ENCODE measurements around the gene SNRPB2.

SNRPB2 gene
- total RNA-seq = 40.6 to 68.0 (median 46.5) reads per million in 17 experiments

DNA sequence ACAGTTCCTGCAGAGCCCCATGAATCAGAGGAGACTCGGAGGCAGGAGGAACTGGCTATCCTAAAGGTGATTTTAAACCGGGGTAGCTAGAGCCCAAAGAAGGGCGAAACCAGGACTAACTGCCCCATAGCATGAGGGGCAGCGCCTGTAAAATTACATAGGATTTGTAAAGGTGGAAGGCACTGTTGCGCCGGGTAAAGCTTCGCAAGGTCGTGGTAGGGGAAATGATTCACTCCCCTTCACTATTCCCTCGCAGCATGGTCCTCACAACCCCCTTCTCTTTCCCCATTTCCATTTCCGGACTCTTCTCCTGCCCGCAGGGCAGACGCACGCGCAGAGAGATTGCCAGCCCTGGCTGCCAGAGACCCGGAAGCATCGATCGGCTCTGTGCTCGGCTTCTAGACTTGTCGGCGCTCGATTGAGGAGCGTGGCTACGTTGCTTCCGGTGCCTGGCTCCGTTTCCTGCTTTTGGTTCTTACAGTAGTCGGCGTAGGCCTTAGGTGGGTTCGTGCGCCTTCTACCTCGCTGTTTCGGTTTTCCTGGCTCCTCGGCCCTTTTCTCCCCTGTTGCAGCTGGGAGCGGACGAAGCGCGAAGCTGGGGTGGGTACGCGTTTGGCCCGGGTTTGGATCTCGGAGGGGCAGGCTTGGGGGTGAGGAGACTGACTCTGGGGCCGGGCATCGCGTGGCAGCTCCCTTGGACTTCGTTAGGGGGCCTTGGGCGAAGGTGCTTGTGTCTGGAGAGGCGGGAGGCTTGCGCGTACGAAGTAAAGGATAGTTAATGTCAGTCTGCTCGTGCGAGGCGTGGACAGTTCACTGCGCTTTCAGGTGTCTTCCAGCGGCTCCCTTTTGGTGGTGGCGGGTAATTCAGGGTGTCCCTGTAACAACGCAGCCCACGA lies at the start of gene SNRPB2:
SNRPB2 (plus strand) TSS at position 462 of the 896 bp plus-strand sequence. CDS start 1,677 bp downstream, outside the sequence.
- DNase-seq = peak; percentile 95 to 98 (median 97)

DNA sequence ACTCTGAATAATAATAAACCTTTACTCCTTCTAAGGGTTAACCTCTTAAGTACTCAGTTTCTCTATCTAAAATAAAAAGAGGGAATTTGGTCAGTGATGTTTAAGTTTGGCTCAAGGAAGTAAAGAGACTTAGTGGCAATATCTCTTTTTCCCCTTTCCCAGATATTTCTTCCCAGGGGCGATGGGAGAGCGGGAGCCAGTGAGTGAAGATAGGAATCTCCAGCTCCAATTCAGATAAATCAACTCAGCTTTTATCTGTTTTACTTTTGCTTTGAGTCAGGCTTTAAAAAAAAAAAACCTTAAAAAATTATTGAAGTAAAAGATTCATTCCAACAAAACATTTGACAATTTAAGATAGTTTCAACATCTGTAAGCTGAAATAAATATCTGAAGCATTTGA lies 45.4 kb upstream of the SNRPB2 start:
- no peak for DNase-seq

- no peak for DNase-seq
Observed at GRCh38 chr20:16689906-16690305, 39.9 kb upstream of the SNRPB2 start.

GRCh38 chr20:16691381-16691780 lies 38.4 kb upstream of the SNRPB2 start:
- DNase-seq = no peak

DNA sequence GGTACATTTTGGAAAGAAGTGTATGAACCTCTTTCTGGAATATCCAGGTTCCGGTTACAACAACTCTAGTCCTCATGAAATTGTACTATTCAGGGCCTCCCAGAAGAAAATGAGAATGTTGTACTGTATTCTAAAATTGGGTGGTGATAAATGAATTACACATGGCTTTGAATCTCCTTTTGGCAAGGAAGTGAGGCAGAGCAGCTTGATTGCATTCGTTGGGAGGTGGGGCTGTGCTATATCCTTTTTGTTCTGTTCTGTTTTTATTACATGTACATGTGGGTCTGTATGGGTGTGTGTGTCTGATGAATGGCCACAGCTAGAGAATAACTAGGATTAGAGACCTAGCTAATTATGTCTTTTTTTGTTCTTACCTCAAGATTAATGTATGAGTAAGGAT lies 37.8 kb upstream of the SNRPB2 start:
- no peak for DNase-seq

- DNase-seq = no peak
Observed at GRCh38 chr20:16692442-16692841, 37.4 kb upstream of the SNRPB2 start.

GRCh38 chr20:16693278-16693677 lies 36.5 kb upstream of the SNRPB2 start:
- no peak for DNase-seq

- no peak for DNase-seq
Observed at GRCh38 chr20:16694161-16694560, 35.7 kb upstream of the SNRPB2 start.

DNA sequence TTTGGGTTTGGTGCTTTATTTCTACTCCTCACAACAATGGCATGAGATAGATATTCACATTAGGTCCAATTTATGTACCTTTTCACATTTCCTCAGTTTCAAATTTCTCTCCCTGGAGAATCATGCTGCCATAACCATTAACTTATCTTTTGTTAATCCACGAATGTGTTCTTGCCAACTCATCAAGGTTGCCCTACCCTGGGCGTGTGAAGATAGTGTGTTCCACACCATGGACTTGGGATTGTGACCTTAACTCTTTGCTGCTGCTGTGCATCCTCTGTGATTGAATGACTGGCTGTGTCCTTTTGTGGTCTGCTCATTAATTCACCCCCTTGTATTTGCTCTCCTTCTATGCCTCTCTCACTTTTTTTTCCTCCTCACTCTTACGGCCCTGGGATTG lies 34.2 kb upstream of the SNRPB2 start:
- no peak for DNase-seq

DNA sequence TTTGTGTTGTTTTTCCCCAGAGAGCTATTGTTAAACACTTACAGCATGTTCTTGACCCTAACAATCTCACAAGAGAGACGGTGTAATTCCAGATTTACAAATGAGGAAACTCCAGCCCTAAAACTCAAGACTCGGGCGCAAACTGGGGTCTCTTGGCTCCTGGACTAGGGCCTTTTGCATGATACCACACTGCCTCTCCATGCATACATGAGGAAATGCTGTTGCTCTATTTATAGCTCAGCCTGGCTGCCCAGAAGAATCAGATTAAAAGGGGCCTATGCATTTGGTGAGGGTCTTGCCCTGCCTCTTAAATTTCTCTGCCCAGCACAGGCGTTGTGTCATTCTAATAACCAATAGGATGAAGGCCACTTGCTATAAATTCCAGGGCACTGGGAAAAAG lies 30.5 kb upstream of the SNRPB2 start:
- no peak for DNase-seq

- peak in 3 of 4 experiments; percentile 11 to 19 (median 16) for DNase-seq
Observed at GRCh38 chr20:16701296-16701695, 28.5 kb upstream of the SNRPB2 start.

DNA sequence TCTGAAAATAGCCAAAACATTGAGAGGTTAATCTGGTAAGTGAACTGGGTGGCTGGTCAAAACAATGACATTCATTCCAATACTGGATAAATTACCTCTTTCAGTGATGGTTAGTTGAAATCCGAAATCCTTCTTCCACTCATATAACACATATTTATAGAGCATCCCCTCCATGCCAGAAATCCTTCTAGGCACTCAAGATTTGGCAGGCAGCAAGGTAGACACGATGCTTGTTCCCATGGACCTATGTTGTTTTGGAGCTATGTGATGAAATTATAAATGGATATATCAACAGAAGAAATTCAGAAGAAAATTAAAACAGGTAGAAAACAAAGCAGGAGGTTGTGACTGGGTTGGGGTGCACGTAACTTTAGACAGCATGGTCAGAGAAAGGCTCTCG lies 26.3 kb upstream of the SNRPB2 start:
- DNase-seq = no peak

DNA sequence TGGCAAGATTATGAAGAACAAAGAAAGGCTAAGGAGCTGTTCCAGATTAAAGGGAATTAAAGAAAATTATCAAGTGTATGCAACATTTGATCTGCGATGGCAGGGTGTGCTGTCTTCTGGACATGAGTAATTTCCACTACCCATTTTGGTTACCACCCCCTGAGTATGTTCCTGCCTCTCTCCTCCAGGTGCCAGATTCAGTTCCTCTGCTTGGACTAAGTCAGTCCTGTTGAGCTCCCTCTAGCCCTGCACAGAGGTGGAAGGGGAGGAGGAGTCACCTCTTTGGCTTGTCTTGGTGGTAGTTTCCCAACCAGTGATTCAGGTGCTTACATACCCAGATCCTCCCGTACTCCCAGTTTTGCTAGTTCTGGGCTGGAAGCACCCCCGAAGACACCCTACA lies 22.2 kb upstream of the SNRPB2 start:
- no peak for DNase-seq

- no peak for DNase-seq
Observed at GRCh38 chr20:16708602-16709001, 21.2 kb upstream of the SNRPB2 start.

- DNase-seq = no peak
Observed at GRCh38 chr20:16709017-16709416, 20.8 kb upstream of the SNRPB2 start.

GRCh38 chr20:16710781-16711180 lies 19.0 kb upstream of the SNRPB2 start:
- DNase-seq = no peak

DNA sequence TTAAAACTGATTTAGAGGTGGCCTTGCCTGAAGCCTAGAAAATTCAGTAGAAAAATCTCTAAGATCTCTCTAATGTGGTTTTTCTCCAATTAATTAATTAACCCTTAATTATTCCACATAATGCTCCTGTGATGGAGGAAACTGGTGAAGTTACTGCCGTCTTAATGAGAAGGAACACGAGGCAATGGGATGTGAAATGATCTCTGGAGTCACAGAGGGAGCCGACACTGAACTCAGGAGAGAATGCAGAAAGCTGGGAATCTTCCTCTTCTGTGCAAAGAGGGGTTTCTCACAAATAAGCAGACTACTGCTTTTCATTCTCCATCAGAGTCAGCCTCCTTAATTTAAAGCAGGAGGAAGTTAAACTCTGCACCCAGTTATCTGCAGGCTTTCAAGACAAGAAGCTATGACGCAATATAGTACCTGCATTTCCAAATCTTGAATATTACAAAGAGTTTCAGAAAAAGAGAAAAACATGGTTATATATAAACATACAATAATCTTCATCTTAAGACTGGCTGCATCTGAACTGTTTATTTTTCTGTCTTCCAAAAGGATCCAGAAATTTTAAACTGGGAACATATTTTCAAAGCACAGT lies 18.1 kb upstream of the SNRPB2 start:
- peak in 3 of 4 experiments; percentile 13 to 43 (median 36) for DNase-seq

GRCh38 chr20:16712511-16712947 lies 17.3 kb upstream of the SNRPB2 start:
- DNase-seq = peak in 3 of 4 experiments; percentile 29 to 52 (median 48)

- DNase-seq = no peak
Observed at GRCh38 chr20:16713066-16713465, 16.8 kb upstream of the SNRPB2 start.

DNA sequence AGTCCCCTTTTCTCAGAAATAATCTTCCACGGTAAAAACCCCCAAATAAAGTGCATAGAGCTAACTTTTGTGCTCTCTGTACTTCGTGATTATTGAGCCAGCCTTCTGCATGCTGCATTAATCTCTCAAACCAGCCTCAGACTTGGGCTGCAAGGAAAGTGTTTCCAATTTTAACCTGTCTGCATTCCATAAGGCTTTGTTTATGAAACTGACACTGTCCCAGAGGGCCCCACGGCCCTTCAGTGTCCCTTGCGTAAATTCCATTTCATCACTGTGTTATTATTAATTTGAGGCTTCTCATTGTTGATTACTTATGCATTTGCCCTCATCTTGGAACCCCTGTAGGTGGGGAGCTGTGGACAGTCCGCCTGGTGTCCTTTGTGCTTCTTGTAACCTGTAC lies 15.6 kb upstream of the SNRPB2 start:
- DNase-seq = no peak

DNA sequence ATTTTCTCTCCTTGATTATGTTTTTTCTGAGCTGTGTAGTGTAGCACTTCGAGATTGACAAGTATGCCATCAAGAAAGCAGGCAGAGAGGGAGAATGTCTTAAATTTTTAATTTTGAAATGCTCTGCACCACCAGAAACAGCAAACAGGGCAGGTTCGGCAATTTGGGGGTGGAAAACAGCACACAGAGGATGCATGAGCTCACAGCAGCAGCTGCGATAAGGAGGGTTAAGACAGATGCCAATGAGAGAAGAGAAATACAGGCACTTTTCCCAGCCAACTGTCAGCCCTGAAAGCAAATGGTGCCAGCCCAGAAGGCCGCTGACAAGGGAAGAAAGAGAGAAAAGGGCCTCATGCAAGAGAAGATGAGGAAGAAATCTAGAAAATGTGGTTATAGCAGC lies 15.1 kb upstream of the SNRPB2 start:
- no peak for DNase-seq

DNA sequence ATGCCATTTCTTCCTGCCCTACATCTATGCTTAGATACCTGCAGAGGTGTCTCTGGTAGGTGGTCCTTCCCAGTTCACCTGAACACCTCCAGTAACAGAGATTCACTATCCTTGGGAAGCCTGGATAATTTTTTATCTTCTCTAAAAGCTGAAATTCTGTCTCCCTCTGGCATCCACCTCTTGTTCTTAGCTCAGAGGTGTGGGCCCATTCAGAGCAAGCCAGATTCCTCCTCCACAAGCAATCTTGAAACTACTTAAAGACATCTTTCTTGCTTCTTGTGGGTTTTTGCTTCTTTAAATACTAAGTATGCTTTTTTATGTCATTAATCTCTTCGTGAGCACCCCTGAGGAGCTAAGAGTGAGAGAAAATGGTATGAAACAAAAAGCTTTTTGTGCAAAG lies 10.4 kb upstream of the SNRPB2 start:
- DNase-seq = no peak

DNA sequence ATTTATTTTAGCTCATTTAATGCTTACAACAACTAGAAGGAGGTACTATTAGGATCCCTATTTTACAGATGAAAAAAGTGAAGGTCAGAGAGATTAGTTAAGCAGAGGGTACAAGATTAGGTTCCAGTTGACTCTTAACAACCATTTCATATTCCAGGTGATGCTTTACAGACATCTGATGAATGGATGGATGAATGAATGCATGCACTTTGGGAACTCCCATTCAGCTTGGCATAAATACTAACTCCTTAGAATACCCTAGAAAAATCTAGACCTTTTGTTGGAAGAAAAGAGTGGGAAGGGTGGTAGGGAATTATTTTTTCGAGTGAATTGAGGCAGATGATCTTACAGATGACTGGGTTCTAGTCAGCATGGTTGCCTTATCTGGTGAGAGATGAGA lies 746 bp upstream of the SNRPB2 start:
- DNase-seq = no peak

Data from suppressor macrophage (primary cell).